ENCODE measurements around the gene PRAMEF10.
"Not testable (repeated sequence)": the region's sequence is repeated elsewhere in the genome, so short reads cannot be mapped to it uniquely, and the experiment has no call there.

GRCh38 chr1:12878453-12878852 is 19.6 kb downstream of the PRAMEF10 start:
- TF ChIP-seq ZNF75A (CRISPR knock-in tag; IDR thresholded peaks at IDR 0.05); RBM34 (IDR thresholded peaks at IDR 0.05; ENCODE audit: borderline replicate concordance, insufficient read depth, low read length); SMAD4 (CRISPR knock-in tag; conservative IDR thresholded peaks at IDR 0.05); EGR1 (conservative IDR thresholded peaks at IDR 0.05): not testable (repeated sequence)

All from K562 (cell line).